Skeletal muscle satellite cell (primary cell): ENCODE measurements around the gene SDE2.

ENCODE experiments used
- H3K27me3 ChIP-seq: 2 replicates; pipeline ENCODE4 v1.7.0; 2013; ENCODE audit warnings: low read length; ENCODE audit not compliant: control insufficient read depth, insufficient read depth
- H3K36me3 ChIP-seq: 2 replicates; pipeline ENCODE4 v1.7.0; 2013; ENCODE audit warnings: mild to moderate bottlenecking, control low read depth, low read length; ENCODE audit not compliant: insufficient read depth
- H3K4me1 ChIP-seq: 2 replicates; pipeline ENCODE4 v1.7.0; 2013; ENCODE audit warnings: low read length; ENCODE audit not compliant: control insufficient read depth, insufficient read depth
- H3K4me2 ChIP-seq: 2 replicates; pipeline ENCODE4 v1.7.0; 2013; ENCODE audit warnings: mild to moderate bottlenecking, low read length
- H3K4me3 ChIP-seq: 2 replicates; pipeline ENCODE4 v1.7.0; 2013; ENCODE audit warnings: low read length
- H3K9ac ChIP-seq: 2 replicates; pipeline ENCODE4 v1.7.0; 2013; ENCODE audit warnings: mild to moderate bottlenecking, low read depth, low read length, moderate library complexity
- H3K9me3 ChIP-seq: replicated peaks from 2 replicates; pipeline ENCODE4 v1.7.0; 2013; ENCODE audit warnings: mild to moderate bottlenecking, control low read depth, low read length

The SDE2 gene

GRCh38 chr1:225950905-225951497 lies 48.1 kb downstream of the SDE2 start:
- H3K4me1 ChIP-seq: no peaks in the 10 kb centered on the region

GRCh38 chr1:225949041-225949440 lies 50.1 kb downstream of the SDE2 start:
- Histone ChIP-seq H3K9me3 (no peaks in the 10 kb centered on the region), H3K36me3 (no peaks in the 10 kb centered on the region), H3K27me3 (peaks cover 54% of the 10 kb centered on the region)

More at GRCh38 chr1:225950905-225951497, 48.1 kb downstream of the SDE2 start:
- no peaks in the 10 kb centered on the region for H3K9me3 ChIP-seq
- no peak overlapping the region for H3K4me3 ChIP-seq
- H3K27me3 ChIP-seq: peaks cover 50% of the 10 kb centered on the region
- no peak overlapping the region for H3K9ac ChIP-seq
- H3K4me2 ChIP-seq: no peak overlapping the region
- no peaks in the 10 kb centered on the region for H3K36me3 ChIP-seq

GRCh38 chr1:225946803-225947202 lies 52.3 kb downstream of the SDE2 start:
- Histone ChIP-seq H3K4me3 (no peak overlapping the region), H3K4me2 (no peak overlapping the region), H3K4me1 (no peaks in the 10 kb centered on the region), H3K27me3 (peaks cover 48% of the 10 kb centered on the region), H3K9ac (no peak overlapping the region), H3K36me3 (no peaks in the 10 kb centered on the region), H3K9me3 (no peaks in the 10 kb centered on the region)

More at GRCh38 chr1:225949041-225949440, 50.1 kb downstream of the SDE2 start:
- H3K4me2 ChIP-seq: no peak overlapping the region
- H3K9ac ChIP-seq: no peak overlapping the region
- no peaks in the 10 kb centered on the region for H3K4me1 ChIP-seq
- no peak overlapping the region for H3K4me3 ChIP-seq

GRCh38 chr1:225946082-225946620 lies 53.0 kb downstream of the SDE2 start:
- no peak overlapping the region for H3K9ac ChIP-seq

GRCh38 chr1:225945564-225945963 lies 53.6 kb downstream of the SDE2 start:
- no peak overlapping the region for H3K4me2 ChIP-seq
- no peaks in the 10 kb centered on the region for H3K36me3 ChIP-seq
- H3K4me3 ChIP-seq: no peak overlapping the region
- H3K9ac ChIP-seq: no peak overlapping the region
- H3K9me3 ChIP-seq: no peaks in the 10 kb centered on the region
- peaks cover 39% of the 10 kb centered on the region for H3K27me3 ChIP-seq
- H3K4me1 ChIP-seq: peaks cover 6% of the 10 kb centered on the region

More at GRCh38 chr1:225946082-225946620, 53.0 kb downstream of the SDE2 start:
- Histone ChIP-seq H3K4me3 (no peak overlapping the region), H3K4me2 (no peak overlapping the region), H3K36me3 (no peaks in the 10 kb centered on the region), H3K27me3 (peaks cover 44% of the 10 kb centered on the region), H3K9me3 (no peaks in the 10 kb centered on the region), H3K4me1 (no peaks in the 10 kb centered on the region)

GRCh38 chr1:225944951-225945350 lies 54.2 kb downstream of the SDE2 start:
- H3K36me3 ChIP-seq: no peaks in the 10 kb centered on the region
- H3K9me3 ChIP-seq: no peaks in the 10 kb centered on the region
- no peak overlapping the region for H3K4me3 ChIP-seq
- H3K4me1 ChIP-seq: peaks cover 7% of the 10 kb centered on the region
- H3K27me3 ChIP-seq: peaks cover 35% of the 10 kb centered on the region
- no peak overlapping the region for H3K4me2 ChIP-seq
- H3K9ac ChIP-seq: no peak overlapping the region

- H3K4me1 ChIP-seq: peaks cover 7% of the 10 kb centered on the region
- H3K4me3 ChIP-seq: no peak overlapping the region
- H3K9ac ChIP-seq: no peak overlapping the region
- H3K4me2 ChIP-seq: no peak overlapping the region
- no peaks in the 10 kb centered on the region for H3K9me3 ChIP-seq
- no peaks in the 10 kb centered on the region for H3K36me3 ChIP-seq
- peaks cover 35% of the 10 kb centered on the region for H3K27me3 ChIP-seq
These were observed 54.8 kb downstream of the SDE2 start for GRCh38 chr1:225944387-225944786.

GRCh38 chr1:225943582-225943981 lies 55.6 kb downstream of the SDE2 start:
- Histone ChIP-seq H3K9me3 (no peaks in the 10 kb centered on the region), H3K27me3 (peaks cover 27% of the 10 kb centered on the region), H3K9ac (no peak overlapping the region), H3K4me1 (peaks cover 7% of the 10 kb centered on the region), H3K4me2 (no peak overlapping the region), H3K4me3 (no peak overlapping the region), H3K36me3 (no peaks in the 10 kb centered on the region)

GRCh38 chr1:225942574-225942973 lies 56.6 kb downstream of the SDE2 start:
- Histone ChIP-seq H3K4me3 (no peak overlapping the region), H3K36me3 (no peaks in the 10 kb centered on the region), H3K27me3 (peaks cover 19% of the 10 kb centered on the region), H3K4me1 (peaks cover 7% of the 10 kb centered on the region), H3K9me3 (no peaks in the 10 kb centered on the region), H3K9ac (no peak overlapping the region), H3K4me2 (no peak overlapping the region)

- H3K9ac ChIP-seq: no peak overlapping the region
- no peaks in the 10 kb centered on the region for H3K36me3 ChIP-seq
- H3K4me3 ChIP-seq: no peak overlapping the region
- no peak overlapping the region for H3K4me2 ChIP-seq
- H3K9me3 ChIP-seq: no peaks in the 10 kb centered on the region
- peaks cover 7% of the 10 kb centered on the region for H3K4me1 ChIP-seq
- H3K27me3 ChIP-seq: peaks cover 15% of the 10 kb centered on the region
These were observed 57.3 kb downstream of the SDE2 start for GRCh38 chr1:225941942-225942222.

GRCh38 chr1:225941187-225941941 lies 57.8 kb downstream of the SDE2 start, which contains the start of gene LEFTY2:
TSS of gene LEFTY2 (minus strand) at chr1:225941220. CDS start at chr1:225941140, 80 bp downstream.
- H3K4me2 ChIP-seq: peak within 1 kb of the TSS; percentile 33
- peaks cover 12% of the 10 kb centered on the region for H3K27me3 ChIP-seq
- no peaks in the 10 kb centered on the region for H3K36me3 ChIP-seq
- peaks cover 7% of the 10 kb centered on the region for H3K4me1 ChIP-seq
- H3K4me3 ChIP-seq: no peak within 1 kb of the TSS
- no peak within 1 kb of the TSS for H3K9ac ChIP-seq
- no peaks in the 10 kb centered on the region for H3K9me3 ChIP-seq
